RWPE2 (cell line): Measurements from ENCODE around the gene DGKQ.

ENCODE experiments used
- ATAC-seq: fragments of 200-7000 bp; cut with Tn5 transposase; 3 replicates; pipeline ENCODE4 v1.9.1; 2021; ENCODE audit warnings: low read depth
- DNase-seq: peaks from one replicate; pipeline ENCODE4 v3.0.0-alpha.2; 2020; ENCODE audit warnings: low spot score
- H3K27ac ChIP-seq: fragments of 450-650 bp; 2 replicates; pipeline ENCODE4 v1.5.1; 2017; ENCODE audit warnings: mild to moderate bottlenecking; ENCODE audit not compliant: poor library complexity, severe bottlenecking
- H3K27me3 ChIP-seq: fragments of 250-450 bp; sonication (Bioruptor Pico); 2 replicates; pipeline ENCODE4 v1.5.1; 2021; ENCODE audit warnings: mild to moderate bottlenecking, moderate library complexity; ENCODE audit not compliant: insufficient read depth, poor library complexity, severe bottlenecking
- H3K36me3 ChIP-seq: fragments of 250-450 bp; sonication (Bioruptor Pico); 2 replicates; pipeline ENCODE4 v1.5.1; 2020; ENCODE audit warnings: low read depth, mild to moderate bottlenecking, moderate library complexity
- H3K4me1 ChIP-seq: fragments of 250-450 bp; sonication (Bioruptor Pico); 2 replicates; pipeline ENCODE4 v1.5.1; 2021; ENCODE audit warnings: mild to moderate bottlenecking, moderate library complexity; ENCODE audit not compliant: insufficient read depth, poor library complexity, severe bottlenecking
- H3K4me3 ChIP-seq: fragments of 250-450 bp; sonication (Bioruptor Pico); 2 replicates; pipeline ENCODE4 v1.5.1; 2021; ENCODE audit warnings: mild to moderate bottlenecking, moderate library complexity; ENCODE audit not compliant: severe bottlenecking
- H3K9me3 ChIP-seq: fragments of 250-450 bp; sonication (Bioruptor Pico); 2 replicates; pipeline ENCODE4 v1.5.1; 2021; ENCODE audit warnings: mild to moderate bottlenecking, moderate library complexity; ENCODE audit not compliant: severe bottlenecking
- CTCF ChIP-seq: fragments of 450-650 bp; IDR thresholded peaks from one replicate; pipeline ENCODE4 v1.5.1; 2017; ENCODE audit warnings: mild to moderate bottlenecking, moderate library complexity; ENCODE audit not compliant: poor library complexity, severe bottlenecking

The DGKQ gene

GRCh38 chr4:1013225-1014073 lies 40.1 kb upstream of the DGKQ start:
- DNase-seq: no peak
- ATAC-seq: no peak
- no peak for TF ChIP-seq CTCF
- H3K4me3 ChIP-seq: no peak overlapping the region
- no peaks in the 10 kb centered on the region for H3K9me3 ChIP-seq
- peaks cover 5% of the 10 kb centered on the region for H3K4me1 ChIP-seq
- H3K36me3 ChIP-seq: no peaks in the 10 kb centered on the region
- H3K27me3 ChIP-seq: peaks cover 9% of the 10 kb centered on the region
- H3K27ac ChIP-seq: no peak overlapping the region

GRCh38 chr4:1012034-1012739 lies 38.8 kb upstream of the DGKQ start:
- Histone ChIP-seq H3K36me3 (no peaks in the 10 kb centered on the region), H3K4me1 (peaks cover 5% of the 10 kb centered on the region), H3K9me3 (no peaks in the 10 kb centered on the region), H3K27ac (peak overlapping the region; percentile 31), H3K27me3 (peaks cover 17% of the 10 kb centered on the region), H3K4me3 (peak overlapping the region; percentile 58)
- DNase-seq (no peak), ATAC-seq (peak; percentile 8; the same call in 1 of the 3 replicates)
- no peak for TF ChIP-seq CTCF

GRCh38 chr4:1011666-1012033 lies 38.3 kb upstream of the DGKQ start:
- peak overlapping the region; percentile 58 for H3K4me3 ChIP-seq
- TF ChIP-seq CTCF: no peak
- H3K36me3 ChIP-seq: no peaks in the 10 kb centered on the region
- ATAC-seq (no peak), DNase-seq (no peak)
- no peaks in the 10 kb centered on the region for H3K9me3 ChIP-seq
- H3K27ac ChIP-seq: peak overlapping the region; percentile 31
- H3K4me1 ChIP-seq: peaks cover 5% of the 10 kb centered on the region
- H3K27me3 ChIP-seq: peaks cover 21% of the 10 kb centered on the region

GRCh38 chr4:1011022-1011665 lies 37.8 kb upstream of the DGKQ start, which contains the start of gene FGFRL1:
Gene FGFRL1, plus strand, starts transcription at chr4:1011626. Its CDS starts 860 bp downstream, at chr4:1012486.
- peak; percentile 92 for DNase-seq
- Histone ChIP-seq H3K27ac (peak within 1 kb of the TSS; percentile 70), H3K4me3 (peak within 1 kb of the TSS; percentile 58)

More at GRCh38 chr4:1011022-1011665, 37.8 kb upstream of the DGKQ start, which contains the start of gene FGFRL1:
- TF ChIP-seq CTCF: no peak
- H3K36me3 ChIP-seq: no peaks in the 10 kb centered on the region
- peaks cover 21% of the 10 kb centered on the region for H3K27me3 ChIP-seq
- no peaks in the 10 kb centered on the region for H3K9me3 ChIP-seq
- H3K4me1 ChIP-seq: peaks cover 5% of the 10 kb centered on the region
- peak; percentile 41 for ATAC-seq
